IgD-negative memory B cell (primary cell): ENCODE data around the gene LYRM9. TPM values are rescaled to one million over a fixed set of nuclear protein-coding genes. Genes with fewer than 3 reads are reported as not detected.
"Not testable (repeated sequence)": the region's sequence is repeated elsewhere in the genome, so short reads cannot be mapped to it uniquely, and the experiment has no call there.

Experiments
- H3K27ac Mint-ChIP-seq, 3 donors: one replicate each; pipeline ENCODE4 v1.8.0; 2020 to 2022; ENCODE audit warnings: mild to moderate bottlenecking in 3 of 3, mixed read lengths in 3 of 3, moderate library complexity in 1 of 3
- H3K27me3 Mint-ChIP-seq: one replicate; pipeline ENCODE4 v1.8.0; 2021; ENCODE audit warnings: mixed read lengths
- H3K36me3 Mint-ChIP-seq: one replicate; pipeline ENCODE4 v1.8.0; 2020; ENCODE audit warnings: mild to moderate bottlenecking, mixed read lengths
- H3K4me1 Mint-ChIP-seq, 3 donors: one replicate each; pipeline ENCODE4 v1.8.0; 2020 to 2022; ENCODE audit warnings: mixed read lengths in 3 of 3, mild to moderate bottlenecking in 1 of 3
- H3K4me3 Mint-ChIP-seq, 4 donors: one replicate each; pipeline ENCODE4 v1.8.0; 2020 to 2022; ENCODE audit warnings: mild to moderate bottlenecking in 4 of 4, mixed read lengths in 4 of 4, moderate library complexity in 3 of 4
- H3K9me3 Mint-ChIP-seq, 3 donors: one replicate each; pipeline ENCODE4 v1.8.0; 2020 to 2021; ENCODE audit warnings: mixed read lengths in 3 of 3, mild to moderate bottlenecking in 1 of 3
- polyA plus RNA-seq: library from polyadenylated mRNA; unstranded; fragments of 300-500 nt; fragmentation: Illumina TruSeq; gene quantifications from one replicate; pipeline ENCODE4 v1.2.3, GENCODE V29; 2021

The LYRM9 gene
- polyA plus RNA-seq, 1 donor from 2014 or later: 16.4 TPM

GRCh38 chr17:27917000-27917399 is 23.8 kb upstream of the LYRM9 start:
- Mint-ChIP-seq H3K4me1 (no peaks in the 10 kb centered on the region), H3K27me3 (no peaks in the 10 kb centered on the region), H3K4me3 (no peak overlapping the region), H3K27ac (no peak overlapping the region), H3K9me3 (no peaks in the 10 kb centered on the region), H3K36me3 (no peaks in the 10 kb centered on the region)

- H3K36me3 Mint-ChIP-seq: no peaks in the 10 kb centered on the region
- no peak overlapping the region for H3K27ac Mint-ChIP-seq
- H3K9me3 Mint-ChIP-seq: no peaks in the 10 kb centered on the region
These were observed 22.5 kb upstream of the LYRM9 start for GRCh38 chr17:27915709-27916108.

GRCh38 chr17:27914382-27914781 is 21.2 kb upstream of the LYRM9 start:
- no peaks in the 10 kb centered on the region for H3K27me3 Mint-ChIP-seq
- H3K27ac Mint-ChIP-seq: no peak overlapping the region
- no peaks in the 10 kb centered on the region for H3K9me3 Mint-ChIP-seq
- H3K4me3 Mint-ChIP-seq: no peak overlapping the region
- H3K4me1 Mint-ChIP-seq: no peaks in the 10 kb centered on the region
- H3K36me3 Mint-ChIP-seq: no peaks in the 10 kb centered on the region

More at GRCh38 chr17:27915709-27916108, 22.5 kb upstream of the LYRM9 start:
- Mint-ChIP-seq H3K27me3 (no peaks in the 10 kb centered on the region), H3K4me1 (no peaks in the 10 kb centered on the region), H3K4me3 (no peak overlapping the region)

- H3K27ac Mint-ChIP-seq: no peak overlapping the region
These were observed 19.8 kb upstream of the LYRM9 start for GRCh38 chr17:27912964-27913363.

GRCh38 chr17:27912299-27912698 is 19.1 kb upstream of the LYRM9 start:
- not testable (repeated sequence) for H3K4me1 Mint-ChIP-seq, H3K27ac Mint-ChIP-seq, H3K27me3 Mint-ChIP-seq, H3K36me3 Mint-ChIP-seq, H3K9me3 Mint-ChIP-seq, H3K4me3 Mint-ChIP-seq

More at GRCh38 chr17:27912964-27913363, 19.8 kb upstream of the LYRM9 start:
- Mint-ChIP-seq H3K27me3 (no peaks in the 10 kb centered on the region), H3K36me3 (no peaks in the 10 kb centered on the region), H3K4me3 (no peak overlapping the region), H3K9me3 (peaks cover 0 to under 1% (median 0%) of the 10 kb centered on the region in 3 donors), H3K4me1 (no peaks in the 10 kb centered on the region)

GRCh38 chr17:27907976-27908558 is 14.9 kb upstream of the LYRM9 start:
- Mint-ChIP-seq H3K4me1 (no peaks in the 10 kb centered on the region), H3K9me3 (peaks cover 0 to 6% (median 3%) of the 10 kb centered on the region in 3 donors), H3K4me3 (no peak overlapping the region), H3K27me3 (peaks cover 2% of the 10 kb centered on the region), H3K36me3 (no peaks in the 10 kb centered on the region), H3K27ac (no peak overlapping the region)

- peaks cover 5% of the 10 kb centered on the region for H3K27me3 Mint-ChIP-seq
- H3K36me3 Mint-ChIP-seq: no peaks in the 10 kb centered on the region
- no peaks in the 10 kb centered on the region for H3K4me1 Mint-ChIP-seq
- no peak overlapping the region for H3K4me3 Mint-ChIP-seq
- H3K27ac Mint-ChIP-seq: no peak overlapping the region
- peaks cover 0 to 6% (median 3%) of the 10 kb centered on the region in 3 donors for H3K9me3 Mint-ChIP-seq
These were observed 13.5 kb upstream of the LYRM9 start for GRCh38 chr17:27906623-27907022.

- H3K27me3 Mint-ChIP-seq: peaks cover 6% of the 10 kb centered on the region
- H3K36me3 Mint-ChIP-seq: no peaks in the 10 kb centered on the region
- H3K4me3 Mint-ChIP-seq: no peak overlapping the region
- peaks cover 0 to 6% (median 3%) of the 10 kb centered on the region in 3 donors for H3K9me3 Mint-ChIP-seq
- no peak overlapping the region for H3K27ac Mint-ChIP-seq
- H3K4me1 Mint-ChIP-seq: no peaks in the 10 kb centered on the region
These were observed 13.0 kb upstream of the LYRM9 start for GRCh38 chr17:27906226-27906580.

GRCh38 chr17:27905447-27906225 is 12.5 kb upstream of the LYRM9 start:
- Mint-ChIP-seq H3K27me3 (peaks cover 6% of the 10 kb centered on the region), H3K27ac (no peak overlapping the region), H3K9me3 (peaks cover 0 to 6% (median 3%) of the 10 kb centered on the region in 3 donors), H3K36me3 (no peaks in the 10 kb centered on the region), H3K4me1 (no peaks in the 10 kb centered on the region), H3K4me3 (no peak overlapping the region)

- H3K4me1 Mint-ChIP-seq: no peaks in the 10 kb centered on the region
- no peak overlapping the region for H3K4me3 Mint-ChIP-seq
These were observed 11.6 kb upstream of the LYRM9 start for GRCh38 chr17:27904534-27905446.

GRCh38 chr17:27904114-27904513 is 10.9 kb upstream of the LYRM9 start:
- Mint-ChIP-seq H3K27ac (no peak overlapping the region), H3K4me3 (no peak overlapping the region), H3K9me3 (peaks cover 0 to 6% (median 3%) of the 10 kb centered on the region in 3 donors), H3K27me3 (peaks cover 6% of the 10 kb centered on the region), H3K4me1 (no peaks in the 10 kb centered on the region), H3K36me3 (no peaks in the 10 kb centered on the region)

More at GRCh38 chr17:27904534-27905446, 11.6 kb upstream of the LYRM9 start:
- peaks cover 6% of the 10 kb centered on the region for H3K27me3 Mint-ChIP-seq
- no peak overlapping the region for H3K27ac Mint-ChIP-seq
- peaks cover 0 to 6% (median 3%) of the 10 kb centered on the region in 3 donors for H3K9me3 Mint-ChIP-seq
- no peaks in the 10 kb centered on the region for H3K36me3 Mint-ChIP-seq

GRCh38 chr17:27899525-27899924 is 6.4 kb upstream of the LYRM9 start:
- Mint-ChIP-seq H3K27ac (no peak overlapping the region), H3K4me3 (peak overlapping the region in 1 of 4 donors; percentile 41), H3K4me1 (peaks cover 0 to 2% (median 2%) of the 10 kb centered on the region in 3 donors), H3K9me3 (no peaks in the 10 kb centered on the region), H3K36me3 (no peaks in the 10 kb centered on the region), H3K27me3 (peaks cover 9% of the 10 kb centered on the region)

- Mint-ChIP-seq H3K36me3 (no peaks in the 10 kb centered on the region), H3K4me1 (peaks cover 10 to 15% (median 13%) of the 10 kb centered on the region in 3 donors), H3K27me3 (peaks cover 10% of the 10 kb centered on the region), H3K9me3 (no peaks in the 10 kb centered on the region), H3K27ac (no peak overlapping the region), H3K4me3 (no peak overlapping the region)
These were observed 4.9 kb upstream of the LYRM9 start for GRCh38 chr17:27898096-27898495.

GRCh38 chr17:27896701-27897100 is 3.5 kb upstream of the LYRM9 start:
- peaks cover 13 to 21% (median 18%) of the 10 kb centered on the region in 3 donors for H3K4me1 Mint-ChIP-seq
- H3K4me3 Mint-ChIP-seq: no peak overlapping the region
- no peaks in the 10 kb centered on the region for H3K36me3 Mint-ChIP-seq
- peaks cover 9% of the 10 kb centered on the region for H3K27me3 Mint-ChIP-seq
- H3K9me3 Mint-ChIP-seq: no peaks in the 10 kb centered on the region
- H3K27ac Mint-ChIP-seq: no peak overlapping the region

GRCh38 chr17:27895940-27896535 is 2.9 kb upstream of the LYRM9 start:
- H3K27me3 Mint-ChIP-seq: peaks cover 7% of the 10 kb centered on the region

More at GRCh38 chr17:27895940-27896535, 2.9 kb upstream of the LYRM9 start:
- Mint-ChIP-seq H3K9me3 (no peaks in the 10 kb centered on the region), H3K36me3 (no peaks in the 10 kb centered on the region), H3K4me1 (peaks cover 13 to 22% (median 21%) of the 10 kb centered on the region in 3 donors), H3K27ac (no peak overlapping the region), H3K4me3 (peak overlapping the region in 2 of 4 donors; percentile 24 to 50)
